SK-N-SH (cell line): ENCODE measurements around the gene ATE1. TPM values are rescaled to one million over a fixed set of nuclear protein-coding genes. Genes with fewer than 3 reads are reported as not detected.

Source experiments
- CTCF ChIA-PET: fragments of 300-600, 350-600 bp; formaldehyde crosslinking; extraction: SDS; loops from one replicate; lab custom pipeline; 2021; lab: Yijun Ruan, JAX
- POLR2A ChIA-PET: fragments of 350-600 bp; sonication (Branson Sonifier 250); formaldehyde crosslinking; extraction: SDS; loops from one replicate; lab custom pipeline; 2020; ENCODE audit warnings: antibody characterized with exemption, inconsistent platforms; lab: Yijun Ruan, JAX
- DNase-seq: peaks from one replicate; pipeline ENCODE4 v3.0.0; 2012
- H2AFZ ChIP-seq: fragments of 200-600 bp; sonication (generic); 2 replicates; pipeline ENCODE4 v1.8.1; 2016; ENCODE audit warnings: antibody characterized with exemption, mild to moderate bottlenecking, low read depth
- H3F3A ChIP-seq: fragments of 200-600 bp; sonication (generic); replicated peaks from 2 replicates; pipeline ENCODE3; 2016; ENCODE audit warnings: antibody characterized with exemption, mild to moderate bottlenecking; ENCODE audit not compliant: insufficient read depth
- H3K27ac ChIP-seq, 2 experiments: fragments of 200-500 bp in 1 of 2; fragments of 200-600 bp in 1 of 2; sonication (Bioruptor generic) in 1 of 2; sonication (generic), shearing (Covaris generic) in 1 of 2; 2 replicates each; pipeline versions ENCODE4 v1.5.1 to v1.6.1; 2014 to 2016; ENCODE audit warnings: low read depth in 2 of 2, inconsistent platforms in 1 of 2, low read length in 1 of 2, mild to moderate bottlenecking in 1 of 2, mixed read lengths in 1 of 2
- H3K27me3 ChIP-seq: fragments of 200-600 bp; sonication (generic), shearing (Covaris generic); 2 replicates; pipeline ENCODE4 v1.6.1; 2016; ENCODE audit warnings: mixed run types; ENCODE audit not compliant: insufficient read depth
- H3K36me3 ChIP-seq, 2 experiments: fragments of 200-500 bp in 1 of 2; fragments of 200-600 bp in 1 of 2; sonication (Bioruptor generic) in 1 of 2; sonication (generic) in 1 of 2; replicated peaks in 1 of 2; 2 replicates each; pipeline versions ENCODE3 to v1.5.1; 2014 to 2016; ENCODE audit warnings: low read length in 1 of 2, mild to moderate bottlenecking in 1 of 2; ENCODE audit not compliant: insufficient read depth in 2 of 2, control insufficient read depth in 1 of 2
- H3K4me1 ChIP-seq, 2 experiments: fragments of 200-500 bp in 1 of 2; fragments of 200-600 bp in 1 of 2; sonication (Bioruptor generic) in 1 of 2; sonication (generic), shearing (Covaris generic) in 1 of 2; 2 replicates each; pipeline versions ENCODE4 v1.5.1 to v1.6.1; 2014 to 2016; ENCODE audit warnings: low read depth in 1 of 2, low read length in 1 of 2, mixed run types in 1 of 2; ENCODE audit not compliant: insufficient read depth in 2 of 2, control insufficient read depth in 1 of 2
- H3K4me2 ChIP-seq: fragments of 200-600 bp; sonication (generic), shearing (Covaris generic); 2 replicates; pipeline ENCODE4 v1.6.1; 2017; ENCODE audit warnings: mixed run types
- H3K4me3 ChIP-seq, 2 experiments: fragments of 200-500 bp in 1 of 2; fragments of 200-600 bp in 1 of 2; sonication (Bioruptor generic) in 1 of 2; sonication (generic), shearing (Covaris generic) in 1 of 2; 2 replicates each; pipeline versions ENCODE4 v1.5.1 to v1.8.1; 2014 to 2016; ENCODE audit warnings: low read depth in 2 of 2, inconsistent platforms in 1 of 2, low read length in 1 of 2, mild to moderate bottlenecking in 1 of 2, mixed read lengths in 1 of 2, moderate library complexity in 1 of 2
- H3K79me2 ChIP-seq: fragments of 200-600 bp; sonication (generic); 2 replicates; pipeline ENCODE4 v1.8.1; 2017; ENCODE audit warnings: mild to moderate bottlenecking; ENCODE audit not compliant: insufficient read depth
- H3K9ac ChIP-seq: fragments of 200-600 bp; sonication (generic); 2 replicates; pipeline ENCODE4 v1.6.1; 2017; ENCODE audit warnings: mixed run types
- H3K9me2 ChIP-seq: fragments of 200-600 bp; sonication (generic); 2 replicates; pipeline ENCODE4 v1.6.1; 2017; ENCODE audit warnings: mixed run types
- H3K9me3 ChIP-seq: fragments of 200-600 bp; sonication (generic); 2 replicates; pipeline ENCODE4 v1.6.1; 2017; ENCODE audit warnings: mixed run types, mild to moderate bottlenecking, moderate library complexity
- H4K20me1 ChIP-seq: fragments of 200-600 bp; sonication (generic); 2 replicates; pipeline ENCODE4 v1.6.1; 2017; ENCODE audit warnings: mild to moderate bottlenecking, mixed run types; ENCODE audit not compliant: insufficient read depth
- ELF1 ChIP-seq: IDR thresholded peaks from 2 replicates; pipeline ENCODE4 v1.4.0; 2012
- EP300 ChIP-seq, 2 experiments: IDR thresholded peaks; 2 replicates each; pipeline versions ENCODE4 v1.4.0 to v1.6.1; 2012; ENCODE audit warnings: borderline replicate concordance in 1 of 2, low read depth in 1 of 2, low read length in 1 of 2
- EZH2phosphoT487 ChIP-seq: fragments of 200-600 bp; sonication (generic); IDR thresholded peaks from 2 replicates; pipeline ENCODE4 v1.6.1; 2017; ENCODE audit warnings: low read depth, mixed run types, mild to moderate bottlenecking, antibody characterized with exemption, moderate library complexity, borderline replicate concordance
- FOSL2 ChIP-seq: IDR thresholded peaks from 2 replicates; pipeline ENCODE4 v1.4.0; 2012; ENCODE audit warnings: low read depth, mild to moderate bottlenecking, moderate library complexity, borderline replicate concordance
- FOXJ3 ChIP-seq: sonication (generic); formaldehyde crosslinking; IDR thresholded peaks from 2 replicates; pipeline ENCODE4 v1.5.1; 2020; ENCODE audit warnings: mild to moderate bottlenecking, missing genetic modification reagents
- FOXM1 ChIP-seq: IDR thresholded peaks from 2 replicates; pipeline ENCODE4 v1.4.0; 2012; ENCODE audit warnings: low read depth, mild to moderate bottlenecking
- GABPA ChIP-seq: IDR thresholded peaks from 2 replicates; pipeline ENCODE4 v1.4.0; 2012; ENCODE audit warnings: low read depth, mild to moderate bottlenecking
- GATA2 ChIP-seq: sonication (generic); formaldehyde crosslinking; IDR thresholded peaks from 2 replicates; pipeline ENCODE4 v1.5.0; 2020; ENCODE audit warnings: mild to moderate bottlenecking, missing genetic modification reagents
- JUND ChIP-seq: IDR thresholded peaks from 2 replicates; pipeline ENCODE4 v1.4.0; 2012
- MXI1 ChIP-seq: IDR thresholded peaks from 2 replicates; pipeline ENCODE4 v1.6.1; 2012; ENCODE audit warnings: mild to moderate bottlenecking, low read depth, low read length, improper control_type of control experiment
- NFIC ChIP-seq: IDR thresholded peaks from 2 replicates; pipeline ENCODE4 v1.4.0; 2012; ENCODE audit warnings: borderline replicate concordance
- POLR2AphosphoS5 ChIP-seq: IDR thresholded peaks from 2 replicates; pipeline ENCODE4 v1.6.1; 2012; ENCODE audit warnings: low read depth, low read length
- RCOR1 ChIP-seq: fragments of 150-350 bp; IDR thresholded peaks from 2 replicates; pipeline ENCODE4 v1.6.1; 2017; ENCODE audit warnings: antibody characterized with exemption, low read length
- RXRA ChIP-seq: IDR thresholded peaks from 2 replicates; pipeline ENCODE4 v1.4.0; 2012; ENCODE audit warnings: low read depth, mild to moderate bottlenecking, borderline replicate concordance
- TAF1 ChIP-seq: IDR thresholded peaks from 2 replicates; pipeline ENCODE4 v1.6.1; 2012; ENCODE audit warnings: low read depth, mild to moderate bottlenecking, low read length, moderate library complexity, borderline replicate concordance
- TCF12 ChIP-seq: IDR thresholded peaks from 2 replicates; pipeline ENCODE4 v1.4.0; 2012
- TEAD4 ChIP-seq: IDR thresholded peaks from 2 replicates; pipeline ENCODE4 v1.4.0; 2012; ENCODE audit warnings: mild to moderate bottlenecking, borderline replicate concordance; ENCODE audit not compliant: insufficient read depth
- YY1 ChIP-seq: IDR thresholded peaks from 2 replicates; pipeline ENCODE4 v1.4.0; 2012; ENCODE audit warnings: low read depth, mild to moderate bottlenecking
- WGBS: methylation state at CpG from one replicate; pipeline ENCODE4 v1.1.6; 2017; ENCODE audit warnings: low lambda C conversion rate; 5-methylcytosine and 5-hydroxymethylcytosine counted together
- polyA plus RNA-seq, 3 experiments: library from polyadenylated mRNA; depleted of rRNA; stranded (reverse); fragments of >200 nt; gene quantifications; 2 replicates each; pipeline ENCODE4 v1.2.3, GENCODE V29; 2012
- TF ChIP-seq, protein P1 (sequence below): IDR thresholded peaks from 2 replicates; pipeline ENCODE4 v1.4.0; 2012; ENCODE audit warnings: low read depth, borderline replicate concordance
- TF ChIP-seq, protein P2 (sequence below): fragments of 150-350 bp; IDR thresholded peaks from 2 replicates; pipeline ENCODE4 v1.6.1; 2017; ENCODE audit warnings: antibody characterized with exemption, low read length, low read depth, borderline replicate concordance
- TF ChIP-seq, protein P3 (sequence below): IDR thresholded peaks from 2 replicates; pipeline ENCODE4 v1.4.0; 2012; ENCODE audit warnings: low read depth
- TF ChIP-seq, protein P4 (sequence below): IDR thresholded peaks from 2 replicates; pipeline ENCODE4 v1.6.1; 2012; ENCODE audit warnings: mild to moderate bottlenecking, low read depth, low read length, moderate library complexity

The ATE1 gene
- polyA plus RNA-seq, 1 of the 3 experiments (the other 2 are of a cell fraction): 6.3 TPM

DNA sequence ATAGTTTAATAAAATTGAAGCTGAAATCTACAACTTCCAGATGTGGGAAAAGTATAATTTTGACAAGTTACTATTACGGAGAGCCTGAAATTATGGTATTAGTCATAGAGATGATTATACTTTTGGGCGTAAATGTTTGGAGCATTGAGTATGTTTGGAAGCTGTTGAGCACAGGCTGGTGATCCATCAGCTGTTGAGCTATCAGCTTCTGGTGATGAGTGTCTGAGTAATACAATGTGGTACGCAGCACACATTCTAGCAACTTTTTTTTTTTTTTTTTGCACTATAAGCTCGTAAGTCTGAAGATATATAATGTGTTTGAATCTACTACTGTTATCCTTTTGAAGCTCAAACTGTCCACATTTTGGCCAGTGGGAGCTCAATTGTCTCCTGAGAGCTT, 123.4 kb downstream of the ATE1 start:
- no peak for DNase-seq
- H3K9me2 ChIP-seq: no peaks in the 10 kb centered on the region
- ChIA-PET POLR2A (no interaction called here), CTCF (interaction anchor here (1.1 to 3.6 kb wide), 3 partner anchors 19 to 855 kb away, joined by 4 to 23 read pairs (median 4); no protein-coding TSS in a partner anchor)
- no peak overlapping the region for H3K4me3 ChIP-seq
- H3K4me2 ChIP-seq: no peak overlapping the region
- H2AFZ ChIP-seq: no peak overlapping the region
- no peak overlapping the region for H3K9ac ChIP-seq
- no peaks in the 10 kb centered on the region for H3K79me2 ChIP-seq
- H4K20me1 ChIP-seq: no peaks in the 10 kb centered on the region
- WGBS: 90% methylated on average over 4 of the region's 4 CpGs
- H3K27me3 ChIP-seq: no peaks in the 10 kb centered on the region
- H3K36me3 ChIP-seq: peaks cover 0 to 7% of the 10 kb centered on the region in 2 experiments
- no peak for TF ChIP-seq NFIC
- TF ChIP-seq MXI1: no peak
- TF ChIP-seq, protein P1, sequence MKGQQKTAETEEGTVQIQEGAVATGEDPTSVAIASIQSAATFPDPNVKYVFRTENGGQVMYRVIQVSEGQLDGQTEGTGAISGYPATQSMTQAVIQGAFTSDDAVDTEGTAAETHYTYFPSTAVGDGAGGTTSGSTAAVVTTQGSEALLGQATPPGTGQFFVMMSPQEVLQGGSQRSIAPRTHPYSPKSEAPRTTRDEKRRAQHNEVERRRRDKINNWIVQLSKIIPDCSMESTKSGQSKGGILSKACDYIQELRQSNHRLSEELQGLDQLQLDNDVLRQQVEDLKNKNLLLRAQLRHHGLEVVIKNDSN: no peak
- TF ChIP-seq TAF1: no peak
- no peak for TF ChIP-seq RXRA
- TF ChIP-seq FOSL2: no peak
- TF ChIP-seq GABPA: no peak
- no peak for TF ChIP-seq TCF12
- no peak for TF ChIP-seq ELF1
- TF ChIP-seq FOXM1: no peak
- TF ChIP-seq TEAD4: no peak
- no peak for TF ChIP-seq RCOR1
- no peak for TF ChIP-seq FOXJ3
- TF ChIP-seq, protein P2, sequence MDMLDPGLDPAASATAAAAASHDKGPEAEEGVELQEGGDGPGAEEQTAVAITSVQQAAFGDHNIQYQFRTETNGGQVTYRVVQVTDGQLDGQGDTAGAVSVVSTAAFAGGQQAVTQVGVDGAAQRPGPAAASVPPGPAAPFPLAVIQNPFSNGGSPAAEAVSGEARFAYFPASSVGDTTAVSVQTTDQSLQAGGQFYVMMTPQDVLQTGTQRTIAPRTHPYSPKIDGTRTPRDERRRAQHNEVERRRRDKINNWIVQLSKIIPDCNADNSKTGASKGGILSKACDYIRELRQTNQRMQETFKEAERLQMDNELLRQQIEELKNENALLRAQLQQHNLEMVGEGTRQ: no peak
- no peak for TF ChIP-seq EZH2phosphoT487
- TF ChIP-seq YY1: no peak
- no peak for TF ChIP-seq POLR2AphosphoS5
- TF ChIP-seq, protein P3, sequence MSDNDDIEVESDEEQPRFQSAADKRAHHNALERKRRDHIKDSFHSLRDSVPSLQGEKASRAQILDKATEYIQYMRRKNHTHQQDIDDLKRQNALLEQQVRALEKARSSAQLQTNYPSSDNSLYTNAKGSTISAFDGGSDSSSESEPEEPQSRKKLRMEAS: no peak
- TF ChIP-seq JUND: no peak
- peaks cover 7% of the 10 kb centered on the region for H3F3A ChIP-seq
- H3K9me3 ChIP-seq: no peaks in the 10 kb centered on the region
- peaks cover 0 to 4% of the 10 kb centered on the region in 2 experiments; a peak in 2 of 4 replicates for H3K4me1 ChIP-seq
- H3K27ac ChIP-seq: no peak overlapping the region

DNA sequence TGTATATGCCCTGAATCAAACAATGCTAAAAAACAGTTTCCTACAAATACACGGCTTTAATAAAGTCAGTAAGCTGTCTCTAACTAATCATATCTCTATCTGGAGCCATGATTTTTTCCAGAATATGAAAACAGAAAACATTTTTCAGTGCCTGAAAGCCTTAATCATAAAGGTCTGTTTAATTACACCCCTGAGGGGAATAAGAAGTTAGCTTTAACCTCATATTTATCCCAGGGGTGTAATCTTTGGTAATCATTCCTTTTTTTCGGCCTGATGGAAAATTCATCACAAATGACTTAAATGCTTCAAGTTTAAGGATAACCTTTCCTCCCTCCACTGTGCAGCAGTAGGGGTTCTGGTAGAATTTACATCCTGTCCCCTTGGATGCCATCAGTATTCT, 124.2 kb downstream of the ATE1 start:
- TF ChIP-seq, protein P4, sequence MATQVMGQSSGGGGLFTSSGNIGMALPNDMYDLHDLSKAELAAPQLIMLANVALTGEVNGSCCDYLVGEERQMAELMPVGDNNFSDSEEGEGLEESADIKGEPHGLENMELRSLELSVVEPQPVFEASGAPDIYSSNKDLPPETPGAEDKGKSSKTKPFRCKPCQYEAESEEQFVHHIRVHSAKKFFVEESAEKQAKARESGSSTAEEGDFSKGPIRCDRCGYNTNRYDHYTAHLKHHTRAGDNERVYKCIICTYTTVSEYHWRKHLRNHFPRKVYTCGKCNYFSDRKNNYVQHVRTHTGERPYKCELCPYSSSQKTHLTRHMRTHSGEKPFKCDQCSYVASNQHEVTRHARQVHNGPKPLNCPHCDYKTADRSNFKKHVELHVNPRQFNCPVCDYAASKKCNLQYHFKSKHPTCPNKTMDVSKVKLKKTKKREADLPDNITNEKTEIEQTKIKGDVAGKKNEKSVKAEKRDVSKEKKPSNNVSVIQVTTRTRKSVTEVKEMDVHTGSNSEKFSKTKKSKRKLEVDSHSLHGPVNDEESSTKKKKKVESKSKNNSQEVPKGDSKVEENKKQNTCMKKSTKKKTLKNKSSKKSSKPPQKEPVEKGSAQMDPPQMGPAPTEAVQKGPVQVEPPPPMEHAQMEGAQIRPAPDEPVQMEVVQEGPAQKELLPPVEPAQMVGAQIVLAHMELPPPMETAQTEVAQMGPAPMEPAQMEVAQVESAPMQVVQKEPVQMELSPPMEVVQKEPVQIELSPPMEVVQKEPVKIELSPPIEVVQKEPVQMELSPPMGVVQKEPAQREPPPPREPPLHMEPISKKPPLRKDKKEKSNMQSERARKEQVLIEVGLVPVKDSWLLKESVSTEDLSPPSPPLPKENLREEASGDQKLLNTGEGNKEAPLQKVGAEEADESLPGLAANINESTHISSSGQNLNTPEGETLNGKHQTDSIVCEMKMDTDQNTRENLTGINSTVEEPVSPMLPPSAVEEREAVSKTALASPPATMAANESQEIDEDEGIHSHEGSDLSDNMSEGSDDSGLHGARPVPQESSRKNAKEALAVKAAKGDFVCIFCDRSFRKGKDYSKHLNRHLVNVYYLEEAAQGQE: no peak
- TF ChIP-seq RCOR1 (0 out of 2 replicates have a peak, but pooled peaks have one; percentile 9), GATA2 (CRISPR knock-in tag) (peak; percentile 53), EP300 (IDR thresholded peaks at IDR 0.05; ENCODE audit: borderline replicate concordance in 1 of 2, low read depth in 1 of 2, low read length in 1 of 2) (peak in 1 of 2 experiments; percentile 68; a peak in 2 of 4 replicates), TCF12 (no peak)
- Histone ChIP-seq H3K9me2 (no peaks in the 10 kb centered on the region), H3K9me3 (no peaks in the 10 kb centered on the region), H3K9ac (no peak overlapping the region), H3F3A (peaks cover 7% of the 10 kb centered on the region), H2AFZ (no peak overlapping the region), H3K27me3 (no peaks in the 10 kb centered on the region), H3K36me3 (peaks cover 4 to 9% of the 10 kb centered on the region in 2 experiments), H3K4me3 (no peak overlapping the region), H3K27ac (peak overlapping the region in 1 of 2 experiments; percentile 39; a peak in 1 of 4 replicates), H3K79me2 (no peaks in the 10 kb centered on the region), H4K20me1 (no peaks in the 10 kb centered on the region), H3K4me1 (peaks cover 0 to 4% of the 10 kb centered on the region in 2 experiments; a peak in 2 of 4 replicates), H3K4me2 (no peak overlapping the region)
- peak; percentile 41 for DNase-seq
- ChIA-PET POLR2A (no interaction called here), CTCF (interaction anchor here (1.6 to 3.6 kb wide), 2 partner anchors 20 to 854 kb away, joined by 4 to 23 read pairs; no protein-coding TSS in a partner anchor)
- 55% methylated on average over 2 of the region's 2 CpGs for WGBS
